ENCODE data around the gene KLHDC4.

DNA sequence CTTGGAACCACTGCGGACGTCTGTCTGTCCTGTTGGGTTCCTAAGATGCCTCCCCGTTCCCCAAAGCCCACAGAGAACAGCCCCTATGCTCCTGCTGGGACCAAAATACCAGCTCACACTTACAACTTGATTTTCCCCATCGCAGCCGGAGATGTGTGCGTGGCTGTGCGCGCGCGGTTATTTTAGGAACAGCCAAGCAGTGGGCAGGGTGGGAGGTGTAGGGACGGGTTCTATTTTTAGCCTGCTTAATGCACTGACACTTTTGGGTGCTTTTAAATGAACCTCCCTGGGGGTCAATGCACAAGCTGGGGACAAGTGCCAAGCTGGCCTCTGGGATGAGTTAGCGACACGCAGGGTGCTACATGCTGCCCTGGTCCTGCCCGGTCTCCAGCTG lies 74.1 kb downstream of the KLHDC4 start:
- TF ChIP-seq, protein P1, sequence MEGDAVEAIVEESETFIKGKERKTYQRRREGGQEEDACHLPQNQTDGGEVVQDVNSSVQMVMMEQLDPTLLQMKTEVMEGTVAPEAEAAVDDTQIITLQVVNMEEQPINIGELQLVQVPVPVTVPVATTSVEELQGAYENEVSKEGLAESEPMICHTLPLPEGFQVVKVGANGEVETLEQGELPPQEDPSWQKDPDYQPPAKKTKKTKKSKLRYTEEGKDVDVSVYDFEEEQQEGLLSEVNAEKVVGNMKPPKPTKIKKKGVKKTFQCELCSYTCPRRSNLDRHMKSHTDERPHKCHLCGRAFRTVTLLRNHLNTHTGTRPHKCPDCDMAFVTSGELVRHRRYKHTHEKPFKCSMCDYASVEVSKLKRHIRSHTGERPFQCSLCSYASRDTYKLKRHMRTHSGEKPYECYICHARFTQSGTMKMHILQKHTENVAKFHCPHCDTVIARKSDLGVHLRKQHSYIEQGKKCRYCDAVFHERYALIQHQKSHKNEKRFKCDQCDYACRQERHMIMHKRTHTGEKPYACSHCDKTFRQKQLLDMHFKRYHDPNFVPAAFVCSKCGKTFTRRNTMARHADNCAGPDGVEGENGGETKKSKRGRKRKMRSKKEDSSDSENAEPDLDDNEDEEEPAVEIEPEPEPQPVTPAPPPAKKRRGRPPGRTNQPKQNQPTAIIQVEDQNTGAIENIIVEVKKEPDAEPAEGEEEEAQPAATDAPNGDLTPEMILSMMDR (IDR thresholded peaks at IDR 0.05; ENCODE audit: insufficient read depth, low read depth, low read length): no peak
- TF ChIP-seq EZH2 (IDR thresholded peaks at IDR 0.05; ENCODE audit: insufficient read depth, low read length): no peak

Measured in astrocyte (in vitro differentiated cells and primary cell).